ENCODE data around the gene TKT. TPM values are rescaled to one million over a fixed set of nuclear protein-coding genes. Genes with fewer than 3 reads are reported as not detected.

TKT gene
- total RNA-seq, 1 donor from 2014 or later, result 437 TPM

DNA sequence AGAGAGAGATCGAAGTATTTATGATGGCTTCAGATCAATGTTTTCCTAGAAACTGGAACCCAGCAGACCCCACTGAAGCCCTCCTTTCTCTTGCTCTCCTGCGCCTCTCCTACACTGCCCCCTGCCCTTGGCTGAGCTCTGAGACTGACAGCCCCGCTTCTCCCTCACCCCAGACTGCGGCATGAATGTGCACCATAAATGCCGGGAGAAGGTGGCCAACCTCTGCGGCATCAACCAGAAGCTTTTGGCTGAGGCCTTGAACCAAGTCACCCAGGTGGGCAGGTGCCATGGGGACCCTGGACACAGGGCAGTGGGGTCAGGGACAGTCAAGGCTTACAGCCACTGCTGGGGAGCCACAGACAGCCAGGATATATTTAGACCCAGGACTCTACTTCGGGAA, 71.1 kb downstream of the TKT start:
- intact Hi-C loops (cut with DNase I), result no loop called here
- no peaks in the 10 kb centered on the region for H3K27me3 ChIP-seq (ENCODE audit: low read depth)
- H3K27ac ChIP-seq, result no peak overlapping the region

DNA sequence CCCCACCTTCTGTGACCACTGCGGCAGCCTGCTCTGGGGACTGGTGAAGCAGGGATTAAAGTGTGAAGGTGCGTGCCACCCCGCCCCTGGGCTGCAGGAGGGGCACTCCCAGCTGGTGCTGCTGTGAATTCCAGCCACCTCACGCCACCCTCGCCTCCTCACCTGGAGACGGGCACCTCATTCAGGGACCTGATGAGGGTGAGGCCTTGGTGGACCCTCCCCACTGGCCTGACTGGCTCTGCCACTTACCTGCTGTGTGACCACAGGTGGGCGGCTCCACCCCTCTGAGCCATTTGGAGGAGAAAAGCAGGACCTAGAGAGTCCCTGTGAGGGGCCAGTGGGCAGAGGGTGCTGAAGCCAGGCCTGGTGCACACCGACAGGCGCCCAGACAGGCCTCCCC, 72.3 kb downstream of the TKT start:
- ATAC-seq, result peak in 1 of 2 donors; percentile 14
- peaks cover 100% of the 10 kb centered on the region for H3K36me3 ChIP-seq

More for the DNA sequence above, 71.1 kb downstream of the TKT start:
- peaks cover 100% of the 10 kb centered on the region for H3K36me3 ChIP-seq
- H3K9me3 ChIP-seq, result no peaks in the 10 kb centered on the region
- H3K4me1 ChIP-seq, result peaks cover 9% of the 10 kb centered on the region
- no peak for DNase-seq
- TF ChIP-seq CTCF (IDR thresholded peaks at IDR 0.05), result no peak
- no peak for ATAC-seq
- no peak overlapping the region for H3K4me3 ChIP-seq

DNA sequence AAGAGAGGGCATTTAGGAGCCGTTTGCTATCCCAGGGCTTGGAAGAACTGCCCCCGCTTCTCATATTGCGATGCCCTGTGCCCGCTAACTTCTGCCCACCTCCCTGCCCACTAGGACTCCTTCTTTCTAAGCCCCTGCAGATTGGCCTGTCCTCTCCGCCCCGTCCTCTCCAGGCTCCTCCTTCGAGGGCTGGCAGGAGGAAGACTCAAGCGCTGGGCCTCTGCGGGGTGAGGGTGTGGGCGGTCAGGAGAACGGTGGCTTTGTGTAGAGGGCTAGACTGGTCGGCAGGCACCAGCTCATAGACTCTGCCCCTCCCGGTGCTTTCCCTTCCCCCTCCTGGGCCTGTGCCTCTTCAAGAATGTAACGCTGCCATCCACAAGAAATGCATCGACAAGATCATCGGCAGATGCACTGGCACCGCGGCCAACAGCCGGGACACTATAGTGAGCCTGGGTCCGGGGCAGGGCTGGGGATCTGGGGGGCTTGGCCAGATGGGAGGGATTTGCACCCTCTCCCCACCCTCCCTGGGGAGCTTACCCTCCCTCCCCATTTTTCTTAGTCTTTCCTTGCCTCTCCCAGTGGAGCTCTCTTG, 73.0 kb downstream of the TKT start:
- no peak for ATAC-seq

More for the DNA sequence above, 72.3 kb downstream of the TKT start:
- no peak overlapping the region for H3K27ac ChIP-seq
- peaks cover 13% of the 10 kb centered on the region for H3K4me1 ChIP-seq
- DNase-seq, result no peak
- no peak overlapping the region for H3K4me3 ChIP-seq
- H3K9me3 ChIP-seq, result no peaks in the 10 kb centered on the region
- intact Hi-C loops (cut with DNase I), result no loop called here
- TF ChIP-seq CTCF (IDR thresholded peaks at IDR 0.05), result no peak
- no peaks in the 10 kb centered on the region for H3K27me3 ChIP-seq (ENCODE audit: low read depth)

DNA sequence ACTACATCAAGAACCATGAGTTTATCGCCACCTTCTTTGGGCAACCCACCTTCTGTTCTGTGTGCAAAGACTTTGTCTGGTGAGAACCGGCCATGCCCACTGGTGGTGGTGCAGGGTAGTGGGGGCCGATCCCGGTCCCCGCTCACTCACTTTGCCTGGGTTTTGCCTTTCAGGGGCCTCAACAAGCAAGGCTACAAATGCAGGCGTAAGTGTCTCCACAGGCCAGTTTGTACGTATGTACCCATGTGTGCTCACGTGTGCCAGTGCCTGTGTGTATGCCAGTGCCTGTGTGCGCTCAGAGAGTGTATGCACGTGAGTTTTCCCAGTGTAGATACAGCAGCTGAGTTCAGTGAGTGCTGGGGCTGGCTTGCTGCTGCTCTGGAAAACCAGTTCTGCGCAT, 74.3 kb downstream of the TKT start:
- no peak for TF ChIP-seq CTCF (IDR thresholded peaks at IDR 0.05)
- Histone ChIP-seq H3K9me3 (no peaks in the 10 kb centered on the region), H3K36me3 (peaks cover 98% of the 10 kb centered on the region), H3K27me3 (ENCODE audit: low read depth) (no peaks in the 10 kb centered on the region), H3K4me3 (no peak overlapping the region), H3K27ac (no peak overlapping the region), H3K4me1 (peaks cover 13% of the 10 kb centered on the region)
- no peak for ATAC-seq
- intact Hi-C loops (cut with DNase I), result no loop called here
- no peak for DNase-seq

More for the DNA sequence above, 73.0 kb downstream of the TKT start:
- TF ChIP-seq CTCF (IDR thresholded peaks at IDR 0.05), result no peak
- H3K4me1 ChIP-seq, result peaks cover 13% of the 10 kb centered on the region
- DNase-seq, result no peak
- no peaks in the 10 kb centered on the region for H3K9me3 ChIP-seq
- peaks cover 100% of the 10 kb centered on the region for H3K36me3 ChIP-seq
- no peak overlapping the region for H3K27ac ChIP-seq
- H3K4me3 ChIP-seq, result no peak overlapping the region
- intact Hi-C loops (cut with DNase I), result no loop called here
- H3K27me3 ChIP-seq (ENCODE audit: low read depth), result no peaks in the 10 kb centered on the region

DNA sequence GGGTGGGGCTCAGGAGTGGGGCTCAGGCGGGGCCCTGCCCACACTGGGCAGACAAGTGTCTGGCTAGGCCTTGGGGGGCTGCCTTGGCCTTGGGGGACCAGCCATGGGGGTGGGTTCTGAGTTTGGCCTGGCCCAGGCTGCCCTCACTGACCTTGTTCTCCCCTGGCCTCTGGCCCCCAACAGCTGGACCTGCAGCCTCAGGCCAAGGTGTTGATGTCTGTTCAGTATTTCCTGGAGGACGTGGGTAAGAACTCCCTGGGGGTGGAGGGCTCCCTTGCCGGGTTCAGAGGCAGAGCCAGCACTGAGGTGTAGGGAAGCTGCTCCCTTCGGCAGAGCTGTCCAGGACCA, 74.8 kb downstream of the TKT start:
- peaks cover 98% of the 10 kb centered on the region for H3K36me3 ChIP-seq
- ATAC-seq, result no peak

More for the DNA sequence above, 74.8 kb downstream of the TKT start:
- no peak for DNase-seq
- H3K27me3 ChIP-seq (ENCODE audit: low read depth), result no peaks in the 10 kb centered on the region
- H3K27ac ChIP-seq, result no peak overlapping the region
- peaks cover 13% of the 10 kb centered on the region for H3K4me1 ChIP-seq
- intact Hi-C loops (cut with DNase I), result no loop called here
- no peaks in the 10 kb centered on the region for H3K9me3 ChIP-seq
- H3K4me3 ChIP-seq, result no peak overlapping the region
- TF ChIP-seq CTCF (IDR thresholded peaks at IDR 0.05), result no peak

Data from lower lobe of right lung (tissue), 2 donors.